Measurements from ENCODE around the gene SHC3.

Gene SHC3

DNA sequence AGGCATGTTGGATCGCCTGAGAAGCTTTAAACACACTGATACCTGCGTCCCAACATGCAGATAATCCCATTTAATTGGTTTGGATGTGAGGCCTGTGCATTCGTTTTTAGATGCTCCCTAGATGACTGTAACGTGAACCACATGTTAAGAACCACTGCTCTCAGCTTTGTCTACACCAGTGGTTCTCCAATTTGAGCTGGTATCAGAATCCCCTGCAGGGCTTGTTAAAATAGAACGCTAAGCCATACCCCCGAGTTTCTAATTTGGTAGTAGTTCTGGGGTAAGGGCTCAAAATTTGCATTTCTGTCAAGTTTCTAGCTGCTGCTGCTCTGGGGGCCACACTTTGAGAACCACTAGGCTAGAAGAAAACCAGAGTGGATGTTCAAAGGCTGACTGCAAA is 112.7 kb downstream of the SHC3 start:
- CTCF ChIA-PET, result interaction anchor here (1.4 kb wide), 1 partner anchor 12 kb away, joined by 4 read pairs; no protein-coding TSS in a partner anchor
- TF ChIP-seq, protein P1, sequence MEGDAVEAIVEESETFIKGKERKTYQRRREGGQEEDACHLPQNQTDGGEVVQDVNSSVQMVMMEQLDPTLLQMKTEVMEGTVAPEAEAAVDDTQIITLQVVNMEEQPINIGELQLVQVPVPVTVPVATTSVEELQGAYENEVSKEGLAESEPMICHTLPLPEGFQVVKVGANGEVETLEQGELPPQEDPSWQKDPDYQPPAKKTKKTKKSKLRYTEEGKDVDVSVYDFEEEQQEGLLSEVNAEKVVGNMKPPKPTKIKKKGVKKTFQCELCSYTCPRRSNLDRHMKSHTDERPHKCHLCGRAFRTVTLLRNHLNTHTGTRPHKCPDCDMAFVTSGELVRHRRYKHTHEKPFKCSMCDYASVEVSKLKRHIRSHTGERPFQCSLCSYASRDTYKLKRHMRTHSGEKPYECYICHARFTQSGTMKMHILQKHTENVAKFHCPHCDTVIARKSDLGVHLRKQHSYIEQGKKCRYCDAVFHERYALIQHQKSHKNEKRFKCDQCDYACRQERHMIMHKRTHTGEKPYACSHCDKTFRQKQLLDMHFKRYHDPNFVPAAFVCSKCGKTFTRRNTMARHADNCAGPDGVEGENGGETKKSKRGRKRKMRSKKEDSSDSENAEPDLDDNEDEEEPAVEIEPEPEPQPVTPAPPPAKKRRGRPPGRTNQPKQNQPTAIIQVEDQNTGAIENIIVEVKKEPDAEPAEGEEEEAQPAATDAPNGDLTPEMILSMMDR (IDR thresholded peaks at IDR 0.05; ENCODE audit: control extremely low read depth, extremely low read depth, low read depth, missing control alignments), result no peak
- POLR2A ChIA-PET, result no interaction called here
- DNase-seq (ENCODE audit: extremely low spot score), result no peak

DNA sequence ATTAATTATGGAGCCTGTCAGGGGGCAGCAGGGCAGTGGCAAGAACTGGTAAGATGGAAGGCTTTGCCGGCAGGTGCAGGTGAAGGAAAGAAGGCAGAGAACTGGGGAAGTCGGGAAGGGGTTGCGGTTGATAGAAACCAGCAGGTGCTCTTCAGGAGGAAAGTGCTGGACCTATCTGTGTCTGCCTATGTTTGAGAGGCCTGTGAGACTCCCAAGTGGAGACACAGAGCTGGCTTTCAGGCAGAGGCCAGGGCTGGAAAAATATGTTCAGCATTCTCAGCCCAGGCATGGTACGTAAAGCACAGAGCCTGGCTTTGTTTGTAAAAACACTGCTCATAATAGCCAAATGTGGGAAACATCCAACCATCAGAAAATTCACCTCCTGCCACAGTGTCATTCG is 117.8 kb downstream of the SHC3 start:
- TF ChIP-seq, protein P1 (IDR thresholded peaks at IDR 0.05; ENCODE audit: control extremely low read depth, extremely low read depth, low read depth, missing control alignments), result no peak
- no peak for DNase-seq (ENCODE audit: extremely low spot score)
- ChIA-PET CTCF (no interaction called here), POLR2A (no interaction called here)

DNA sequence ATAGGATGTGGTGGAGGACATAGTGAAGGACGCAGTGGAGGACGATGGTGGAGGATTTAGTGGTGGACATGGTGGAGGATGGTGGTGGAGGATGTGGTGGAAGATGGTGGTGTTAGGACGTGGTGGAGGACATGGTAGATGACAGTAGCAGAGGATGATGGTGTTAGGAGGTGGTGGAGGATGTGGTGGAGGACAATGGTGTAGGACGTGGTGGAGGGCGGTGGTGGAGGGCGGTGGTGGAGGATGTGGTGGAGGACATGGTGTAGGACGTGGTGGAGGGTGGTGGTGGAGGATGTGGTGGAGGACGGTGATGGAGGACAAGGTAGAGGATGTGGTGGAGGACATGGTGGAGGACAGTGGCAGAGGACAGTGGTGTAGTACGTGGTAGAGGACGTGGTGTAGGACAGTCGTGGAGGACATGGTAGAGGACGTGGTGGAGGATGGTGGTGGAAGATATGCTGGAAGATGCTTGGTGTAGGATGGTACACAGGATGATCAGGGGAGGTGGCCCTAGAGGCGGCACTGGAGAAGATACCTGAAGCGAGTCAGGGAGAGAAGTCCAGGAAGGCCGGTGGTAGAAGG is 118.6 kb downstream of the SHC3 start:
- no peak for DNase-seq (ENCODE audit: extremely low spot score)

DNA sequence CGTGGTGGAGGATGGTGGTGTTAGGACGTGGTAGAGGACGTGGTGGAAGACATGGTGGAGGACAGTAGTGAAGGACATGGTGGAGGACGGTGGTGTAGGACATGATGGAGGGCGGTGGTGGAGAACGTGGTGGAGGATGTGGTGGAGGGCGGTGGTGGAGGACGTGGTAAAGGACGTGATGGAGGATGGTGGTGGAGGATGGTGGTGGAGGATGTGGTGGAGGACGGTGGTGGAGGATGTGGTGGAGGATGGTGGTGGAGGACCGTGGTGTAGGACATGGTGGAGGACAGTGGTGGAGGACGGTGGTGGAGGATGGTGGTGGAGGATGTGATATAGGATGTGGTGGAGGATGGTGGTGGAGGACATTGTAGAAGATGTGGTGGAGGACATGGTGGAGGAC is 119.7 kb downstream of the SHC3 start:
- ChIA-PET POLR2A (no interaction called here), CTCF (no interaction called here)
- no peak for DNase-seq (ENCODE audit: extremely low spot score)
- TF ChIP-seq, protein P1 (IDR thresholded peaks at IDR 0.05; ENCODE audit: control extremely low read depth, extremely low read depth, low read depth, missing control alignments), result no peak

More for the DNA sequence above, 118.6 kb downstream of the SHC3 start:
- POLR2A ChIA-PET, result no interaction called here
- TF ChIP-seq, protein P1 (IDR thresholded peaks at IDR 0.05; ENCODE audit: control extremely low read depth, extremely low read depth, low read depth, missing control alignments), result no peak
- CTCF ChIA-PET, result no interaction called here

DNA sequence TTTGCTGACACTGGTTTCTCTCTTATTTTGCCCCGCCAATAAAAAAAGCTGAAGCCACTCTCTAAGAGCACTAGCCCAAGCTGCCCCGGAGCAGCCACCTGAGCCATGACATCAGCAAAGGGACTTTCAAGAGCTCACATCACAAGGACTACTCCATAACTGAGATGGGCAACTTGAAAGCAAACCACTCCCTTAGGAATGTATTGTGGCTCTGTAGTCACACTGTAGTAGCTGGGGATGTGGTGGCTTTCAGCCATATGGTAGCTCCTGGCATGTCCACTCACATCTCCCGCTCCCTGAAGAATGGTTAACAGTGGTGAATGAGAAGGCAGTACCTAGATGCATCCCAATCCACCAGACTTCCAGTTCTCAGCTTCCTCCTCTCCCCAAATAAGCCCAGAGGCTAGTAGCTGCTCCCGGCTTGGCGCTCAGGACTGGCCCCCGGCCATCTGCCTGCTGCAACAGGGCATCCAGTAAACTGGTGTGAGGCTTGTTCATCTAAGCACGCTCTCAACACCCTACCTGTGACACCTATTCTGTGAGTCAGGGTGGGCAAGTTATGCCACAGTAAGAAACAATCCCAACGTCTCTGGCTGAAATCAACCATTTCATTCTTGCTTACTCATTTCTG is 123.6 kb downstream of the SHC3 start:
- ChIA-PET POLR2A (no interaction called here), CTCF (no interaction called here)
- TF ChIP-seq, protein P1 (IDR thresholded peaks at IDR 0.05; ENCODE audit: control extremely low read depth, extremely low read depth, low read depth, missing control alignments), result no peak
- DNase-seq (ENCODE audit: extremely low spot score), result no peak

DNA sequence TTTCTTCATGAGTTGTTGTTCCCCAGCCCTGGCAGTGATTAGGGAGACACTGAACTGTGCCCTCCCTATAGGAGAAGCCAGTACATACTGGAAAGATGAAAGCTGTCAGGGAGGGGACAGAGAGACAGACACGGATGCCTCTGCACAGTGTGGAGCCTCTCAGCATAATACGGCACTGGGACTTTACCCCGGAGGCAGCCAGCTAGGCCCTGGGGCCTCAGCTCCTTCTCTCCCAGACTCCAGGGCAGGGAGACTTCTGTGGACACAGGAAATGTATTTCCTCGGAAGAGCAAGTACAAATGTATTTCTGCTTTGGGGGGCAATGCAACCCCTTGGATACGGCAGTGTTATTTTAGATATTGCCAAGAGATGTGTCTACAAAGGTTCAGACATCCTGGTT is 125.3 kb downstream of the SHC3 start:
- ChIA-PET CTCF (interaction anchor here (1.5 kb wide), 1 partner anchor 85 kb away, joined by 3 read pairs; no protein-coding TSS in a partner anchor), POLR2A (no interaction called here)
- TF ChIP-seq, protein P1 (IDR thresholded peaks at IDR 0.05; ENCODE audit: control extremely low read depth, extremely low read depth, low read depth, missing control alignments), result no peak
- no peak for DNase-seq (ENCODE audit: extremely low spot score)
